OCI-LY3 (cell line): ENCODE measurements around the gene PRIM2.
"Not testable (repeated sequence)": the region's sequence is repeated elsewhere in the genome, so short reads cannot be mapped to it uniquely, and the experiment has no call there.

Source experiments
- EZH2phosphoT487 ChIP-seq: fragments of 200-600 bp; shearing (Covaris generic); IDR thresholded peaks from 2 replicates; pipeline ENCODE4 v1.6.1; 2018; ENCODE audit warnings: antibody characterized with exemption, mixed run types, low read depth
- TF ChIP-seq, protein P1 (sequence below): fragments of 200-600, 300-600 bp; sonication (generic); IDR thresholded peaks from 2 replicates; pipeline ENCODE4 v1.5.1; 2014; ENCODE audit warnings: antibody characterized with exemption, low read length, low read depth

- TF ChIP-seq, protein P1, sequence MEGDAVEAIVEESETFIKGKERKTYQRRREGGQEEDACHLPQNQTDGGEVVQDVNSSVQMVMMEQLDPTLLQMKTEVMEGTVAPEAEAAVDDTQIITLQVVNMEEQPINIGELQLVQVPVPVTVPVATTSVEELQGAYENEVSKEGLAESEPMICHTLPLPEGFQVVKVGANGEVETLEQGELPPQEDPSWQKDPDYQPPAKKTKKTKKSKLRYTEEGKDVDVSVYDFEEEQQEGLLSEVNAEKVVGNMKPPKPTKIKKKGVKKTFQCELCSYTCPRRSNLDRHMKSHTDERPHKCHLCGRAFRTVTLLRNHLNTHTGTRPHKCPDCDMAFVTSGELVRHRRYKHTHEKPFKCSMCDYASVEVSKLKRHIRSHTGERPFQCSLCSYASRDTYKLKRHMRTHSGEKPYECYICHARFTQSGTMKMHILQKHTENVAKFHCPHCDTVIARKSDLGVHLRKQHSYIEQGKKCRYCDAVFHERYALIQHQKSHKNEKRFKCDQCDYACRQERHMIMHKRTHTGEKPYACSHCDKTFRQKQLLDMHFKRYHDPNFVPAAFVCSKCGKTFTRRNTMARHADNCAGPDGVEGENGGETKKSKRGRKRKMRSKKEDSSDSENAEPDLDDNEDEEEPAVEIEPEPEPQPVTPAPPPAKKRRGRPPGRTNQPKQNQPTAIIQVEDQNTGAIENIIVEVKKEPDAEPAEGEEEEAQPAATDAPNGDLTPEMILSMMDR: not testable (repeated sequence)
- TF ChIP-seq EZH2phosphoT487: not testable (repeated sequence)
These were observed 201.8 kb downstream of the PRIM2 start for GRCh38 chr6:57519198-57519597.
